M059J (cell line): ENCODE data around the gene CACNA1D. TPM values are rescaled to one million over a fixed set of nuclear protein-coding genes. Genes with fewer than 3 reads are reported as not detected.
"Not testable (repeated sequence)": the region's sequence is repeated elsewhere in the genome, so short reads cannot be mapped to it uniquely, and the experiment has no call there.

Experiments
- DNase-seq: peaks from one replicate; pipeline ENCODE4 v3.0.0-alpha.2; 2012; ENCODE audit warnings: low read depth
- total RNA-seq: library from RNA; depleted of rRNA; stranded (reverse); fragments of >200 nt; shearing (Covaris generic); gene quantifications from 2 replicates; pipeline ENCODE4 v1.2.3, GENCODE V29; 2014

Gene CACNA1D
- total RNA-seq, 1 experiment from 2014 or later = not detected

- no peak for DNase-seq
Observed at GRCh38 chr3:53650928-53651661, 156.7 kb downstream of the CACNA1D start.

GRCh38 chr3:53651927-53652326, 157.5 kb downstream of the CACNA1D start:
- no peak for DNase-seq

GRCh38 chr3:53657651-53658050, 163.2 kb downstream of the CACNA1D start:
- no peak for DNase-seq

- no peak for DNase-seq
Observed at GRCh38 chr3:53658613-53659193, 164.3 kb downstream of the CACNA1D start.

GRCh38 chr3:53659996-53660395, 165.6 kb downstream of the CACNA1D start:
- DNase-seq = no peak

GRCh38 chr3:53661480-53661879, 167.1 kb downstream of the CACNA1D start:
- DNase-seq = no peak

- DNase-seq = not testable (repeated sequence)
Observed at GRCh38 chr3:53664812-53665211, 170.4 kb downstream of the CACNA1D start.

GRCh38 chr3:53665608-53666425, 171.4 kb downstream of the CACNA1D start:
- DNase-seq = no peak

- DNase-seq = no peak
Observed at GRCh38 chr3:53668872-53669271, 174.5 kb downstream of the CACNA1D start.

GRCh38 chr3:53670721-53671120, 176.3 kb downstream of the CACNA1D start:
- no peak for DNase-seq

GRCh38 chr3:53671192-53671960, 177.0 kb downstream of the CACNA1D start:
- no peak for DNase-seq

GRCh38 chr3:53671961-53672299, 177.5 kb downstream of the CACNA1D start:
- DNase-seq = no peak

GRCh38 chr3:53672981-53673380, 178.6 kb downstream of the CACNA1D start:
- no peak for DNase-seq

GRCh38 chr3:53673722-53674350, 179.4 kb downstream of the CACNA1D start:
- DNase-seq = no peak

GRCh38 chr3:53674582-53674981, 180.2 kb downstream of the CACNA1D start:
- no peak for DNase-seq

GRCh38 chr3:53675022-53675697, 180.7 kb downstream of the CACNA1D start:
- no peak for DNase-seq

- DNase-seq = no peak
Observed at GRCh38 chr3:53675942-53676341, 181.5 kb downstream of the CACNA1D start.

- peak; percentile 3 for DNase-seq
Observed at GRCh38 chr3:53677413-53677812, 183.0 kb downstream of the CACNA1D start.

- DNase-seq = peak; percentile 26
Observed at GRCh38 chr3:53680028-53680427, 185.6 kb downstream of the CACNA1D start.

GRCh38 chr3:53682807-53683206, 188.4 kb downstream of the CACNA1D start:
- DNase-seq = no peak

GRCh38 chr3:53688066-53688465, 193.7 kb downstream of the CACNA1D start:
- DNase-seq = no peak
